Measurements from ENCODE around the gene GEMIN8.

GEMIN8 gene

DNA sequence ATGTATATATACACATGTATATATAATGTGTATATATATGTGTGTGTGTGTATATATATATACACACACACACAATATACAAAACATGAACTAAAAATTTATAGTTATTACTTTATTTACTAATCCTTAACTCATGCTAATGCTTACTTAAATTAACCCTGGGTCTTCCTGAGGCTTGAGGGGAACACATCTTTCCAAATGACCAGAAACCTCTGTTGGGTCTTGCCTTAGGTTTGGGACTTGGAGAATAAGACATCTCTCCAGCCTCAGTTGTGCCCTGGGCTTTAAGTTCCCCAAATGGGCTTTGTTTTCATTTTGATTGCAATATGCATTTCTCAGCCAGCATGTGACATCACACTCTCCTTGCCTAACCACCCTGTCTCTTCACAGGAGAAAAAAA, 7.7 kb downstream of the GEMIN8 start:
- no peak overlapping the region for H3K4me3 ChIP-seq (ENCODE audit: low read length in 2 of 2)
- H2AFZ ChIP-seq (ENCODE audit: low read length): no peak overlapping the region
- no peak overlapping the region for H4K8ac ChIP-seq (ENCODE audit: low read depth, low read length)
- H3K14ac ChIP-seq (ENCODE audit: low read length): no peak overlapping the region
- no peak overlapping the region for H2BK120ac ChIP-seq (ENCODE audit: low read depth, low read length)
- no peak overlapping the region for H2AK5ac ChIP-seq (ENCODE audit: low read depth, low read length)
- H3K4me2 ChIP-seq (ENCODE audit: insufficient read depth, low read length, poor library complexity, severe bottlenecking): no peak overlapping the region
- H3K18ac ChIP-seq (ENCODE audit: low read length): no peak overlapping the region
- no peak overlapping the region for H3K23ac ChIP-seq (ENCODE audit: low read depth, low read length, poor library complexity)
- H3K79me1 ChIP-seq (ENCODE audit: low read depth, low read length): no peaks in the 10 kb centered on the region
- H3K36me3 ChIP-seq (replicated peaks in 1 of 2; ENCODE audit: control insufficient read depth in 2 of 2, insufficient read depth in 2 of 2, low read length in 2 of 2): peaks cover 4 to 23% of the 10 kb centered on the region in 2 donors
- no peak overlapping the region for H4K91ac ChIP-seq (ENCODE audit: low read depth, low read length, poor library complexity)
- H2BK12ac ChIP-seq (ENCODE audit: low read length): no peak overlapping the region
- no peak overlapping the region for H3K4ac ChIP-seq (ENCODE audit: low read length)
- peaks cover 0 to 3% of the 10 kb centered on the region in 2 donors for H3K9me3 ChIP-seq (replicated peaks in 1 of 2; ENCODE audit: control insufficient read depth in 2 of 2, insufficient read depth in 1 of 2, low read depth in 1 of 2, low read length in 2 of 2)
- no peak overlapping the region for H2BK5ac ChIP-seq (ENCODE audit: low read length)
- H3K27me3 ChIP-seq (ENCODE audit: control insufficient read depth in 3 of 3, insufficient read depth in 3 of 3, low read depth in 1 of 3, low read length in 3 of 3): no peaks in the 10 kb centered on the region
- peaks cover under 1 to 4% of the 10 kb centered on the region in 2 donors for H3K4me1 ChIP-seq (ENCODE audit: control insufficient read depth in 2 of 2, insufficient read depth in 1 of 2, low read depth in 1 of 2, low read length in 2 of 2)
- no peak overlapping the region for H2BK15ac ChIP-seq (ENCODE audit: low read length)
- no peak overlapping the region for H3K27ac ChIP-seq (replicated peaks; ENCODE audit: low read length)
- H3K9ac ChIP-seq (ENCODE audit: low read depth, low read length, poor library complexity): no peak overlapping the region
- DNase-seq (ENCODE audit: low spot score): no peak

DNA sequence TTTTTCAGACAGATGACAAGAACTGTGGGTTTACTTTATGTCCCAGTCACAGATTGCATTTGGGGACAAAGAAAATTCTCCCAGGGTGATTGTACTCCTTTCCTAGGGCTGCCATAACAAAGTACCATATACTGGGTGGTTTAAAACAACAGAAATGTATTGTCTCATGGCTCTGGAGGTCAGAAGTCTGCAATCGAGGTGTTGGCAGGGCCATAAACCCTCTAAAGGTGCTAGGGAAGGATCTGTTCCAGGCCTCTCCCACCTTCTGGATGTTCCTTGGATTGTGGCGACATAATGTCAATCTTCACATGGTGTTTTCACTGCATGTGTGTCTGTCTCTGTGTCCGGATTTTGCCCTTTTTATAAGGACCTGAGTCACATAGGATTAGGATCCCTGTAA, 12.3 kb downstream of the GEMIN8 start:
- Histone ChIP-seq H3K79me1 (ENCODE audit: low read depth, low read length) (no peaks in the 10 kb centered on the region), H3K4me3 (ENCODE audit: low read length in 2 of 2) (no peak overlapping the region), H2BK120ac (ENCODE audit: low read depth, low read length) (no peak overlapping the region), H3K27ac (replicated peaks; ENCODE audit: low read length) (no peak overlapping the region), H3K27me3 (ENCODE audit: control insufficient read depth in 3 of 3, insufficient read depth in 3 of 3, low read depth in 1 of 3, low read length in 3 of 3) (no peaks in the 10 kb centered on the region), H3K4ac (ENCODE audit: low read length) (no peak overlapping the region), H3K4me2 (ENCODE audit: insufficient read depth, low read length, poor library complexity, severe bottlenecking) (no peak overlapping the region), H3K23ac (ENCODE audit: low read depth, low read length, poor library complexity) (no peak overlapping the region), H2BK15ac (ENCODE audit: low read length) (no peak overlapping the region), H3K9me3 (replicated peaks in 1 of 2; ENCODE audit: control insufficient read depth in 2 of 2, insufficient read depth in 1 of 2, low read depth in 1 of 2, low read length in 2 of 2) (peaks cover 0 to 3% of the 10 kb centered on the region in 2 donors), H2BK5ac (ENCODE audit: low read length) (no peak overlapping the region), H2AK5ac (ENCODE audit: low read depth, low read length) (no peak overlapping the region), H3K14ac (ENCODE audit: low read length) (no peak overlapping the region), H3K4me1 (ENCODE audit: control insufficient read depth in 2 of 2, insufficient read depth in 1 of 2, low read depth in 1 of 2, low read length in 2 of 2) (no peaks in the 10 kb centered on the region), H4K8ac (ENCODE audit: low read depth, low read length) (no peak overlapping the region), H4K91ac (ENCODE audit: low read depth, low read length, poor library complexity) (no peak overlapping the region), H2BK12ac (ENCODE audit: low read length) (no peak overlapping the region), H3K18ac (ENCODE audit: low read length) (no peak overlapping the region), H2AFZ (ENCODE audit: low read length) (no peak overlapping the region), H3K9ac (ENCODE audit: low read depth, low read length, poor library complexity) (no peak overlapping the region), H3K36me3 (replicated peaks in 1 of 2; ENCODE audit: control insufficient read depth in 2 of 2, insufficient read depth in 2 of 2, low read length in 2 of 2) (peaks cover 4 to 31% of the 10 kb centered on the region in 2 donors)
- no peak for DNase-seq (ENCODE audit: low spot score)
- no CpG with 5 or more reads among the region's 3 CpGs for WGBS, 2 donors (ENCODE audit: extremely low coverage in 2 of 2, insufficient read length in 2 of 2, insufficient replicate concordance in 1 of 2)

DNA sequence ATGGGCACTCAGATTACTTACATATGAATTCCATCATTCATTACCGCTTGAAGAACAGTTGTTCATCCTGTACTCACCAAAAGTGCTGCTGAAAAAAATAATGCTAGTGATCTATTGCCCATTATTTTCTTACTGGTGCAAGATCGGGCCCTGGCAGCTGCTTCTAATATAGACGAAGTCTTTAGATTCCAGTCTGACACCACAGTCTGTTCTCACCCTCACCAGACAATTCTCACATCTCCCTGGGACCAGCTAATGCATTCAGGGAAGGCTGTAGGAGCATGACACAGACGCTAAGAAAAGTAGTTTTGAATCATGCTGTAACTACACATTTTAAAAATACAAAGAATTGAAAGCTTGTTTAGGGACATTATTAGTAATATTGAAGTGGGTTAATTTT, 13.8 kb downstream of the GEMIN8 start:
- Histone ChIP-seq H2AK5ac (ENCODE audit: low read depth, low read length) (no peak overlapping the region), H2AFZ (ENCODE audit: low read length) (no peak overlapping the region), H3K4me2 (ENCODE audit: insufficient read depth, low read length, poor library complexity, severe bottlenecking) (no peak overlapping the region), H3K9ac (ENCODE audit: low read depth, low read length, poor library complexity) (no peak overlapping the region), H2BK120ac (ENCODE audit: low read depth, low read length) (no peak overlapping the region), H3K4me3 (ENCODE audit: low read length in 2 of 2) (no peak overlapping the region), H3K4me1 (ENCODE audit: control insufficient read depth in 2 of 2, insufficient read depth in 1 of 2, low read depth in 1 of 2, low read length in 2 of 2) (no peaks in the 10 kb centered on the region), H2BK5ac (ENCODE audit: low read length) (no peak overlapping the region), H3K79me1 (ENCODE audit: low read depth, low read length) (no peaks in the 10 kb centered on the region), H3K27me3 (ENCODE audit: control insufficient read depth in 3 of 3, insufficient read depth in 3 of 3, low read depth in 1 of 3, low read length in 3 of 3) (no peaks in the 10 kb centered on the region), H3K18ac (ENCODE audit: low read length) (no peak overlapping the region), H4K91ac (ENCODE audit: low read depth, low read length, poor library complexity) (no peak overlapping the region), H3K23ac (ENCODE audit: low read depth, low read length, poor library complexity) (no peak overlapping the region), H4K8ac (ENCODE audit: low read depth, low read length) (no peak overlapping the region), H2BK15ac (ENCODE audit: low read length) (no peak overlapping the region), H3K4ac (ENCODE audit: low read length) (no peak overlapping the region), H3K9me3 (replicated peaks in 1 of 2; ENCODE audit: control insufficient read depth in 2 of 2, insufficient read depth in 1 of 2, low read depth in 1 of 2, low read length in 2 of 2) (no peaks in the 10 kb centered on the region), H3K36me3 (replicated peaks in 1 of 2; ENCODE audit: control insufficient read depth in 2 of 2, insufficient read depth in 2 of 2, low read length in 2 of 2) (peaks cover 4 to 31% of the 10 kb centered on the region in 2 donors), H2BK12ac (ENCODE audit: low read length) (no peak overlapping the region), H3K14ac (ENCODE audit: low read length) (no peak overlapping the region), H3K27ac (replicated peaks; ENCODE audit: low read length) (no peak overlapping the region)
- DNase-seq (ENCODE audit: low spot score): no peak
- WGBS, 2 donors (ENCODE audit: extremely low coverage in 2 of 2, insufficient read length in 2 of 2, insufficient replicate concordance in 1 of 2): no CpG with 5 or more reads among the region's 4 CpGs

- Histone ChIP-seq H3K27ac (replicated peaks; ENCODE audit: low read length) (no peak overlapping the region), H3K36me3 (replicated peaks in 1 of 2; ENCODE audit: control insufficient read depth in 2 of 2, insufficient read depth in 2 of 2, low read length in 2 of 2) (peaks cover 2 to 28% of the 10 kb centered on the region in 2 donors), H3K4ac (ENCODE audit: low read length) (no peak overlapping the region), H3K27me3 (ENCODE audit: control insufficient read depth in 3 of 3, insufficient read depth in 3 of 3, low read depth in 1 of 3, low read length in 3 of 3) (no peaks in the 10 kb centered on the region), H2BK15ac (ENCODE audit: low read length) (no peak overlapping the region), H3K79me1 (ENCODE audit: low read depth, low read length) (no peaks in the 10 kb centered on the region), H3K9ac (ENCODE audit: low read depth, low read length, poor library complexity) (no peak overlapping the region), H2AFZ (ENCODE audit: low read length) (no peak overlapping the region), H4K8ac (ENCODE audit: low read depth, low read length) (no peak overlapping the region), H3K4me1 (ENCODE audit: control insufficient read depth in 2 of 2, insufficient read depth in 1 of 2, low read depth in 1 of 2, low read length in 2 of 2) (no peaks in the 10 kb centered on the region), H3K18ac (ENCODE audit: low read length) (no peak overlapping the region), H3K4me2 (ENCODE audit: insufficient read depth, low read length, poor library complexity, severe bottlenecking) (no peak overlapping the region), H3K4me3 (ENCODE audit: low read length in 2 of 2) (no peak overlapping the region), H3K14ac (ENCODE audit: low read length) (no peak overlapping the region), H2AK5ac (ENCODE audit: low read depth, low read length) (no peak overlapping the region), H2BK120ac (ENCODE audit: low read depth, low read length) (no peak overlapping the region), H4K91ac (ENCODE audit: low read depth, low read length, poor library complexity) (no peak overlapping the region), H3K23ac (ENCODE audit: low read depth, low read length, poor library complexity) (no peak overlapping the region), H2BK5ac (ENCODE audit: low read length) (no peak overlapping the region), H3K9me3 (replicated peaks in 1 of 2; ENCODE audit: control insufficient read depth in 2 of 2, insufficient read depth in 1 of 2, low read depth in 1 of 2, low read length in 2 of 2) (no peaks in the 10 kb centered on the region), H2BK12ac (ENCODE audit: low read length) (no peak overlapping the region)
- DNase-seq (ENCODE audit: low spot score): no peak
- no CpG with 5 or more reads among the region's 2 CpGs for WGBS, 2 donors (ENCODE audit: extremely low coverage in 2 of 2, insufficient read length in 2 of 2, insufficient replicate concordance in 1 of 2)
Observed at GRCh38 chrX:14015294-14015693, 14.4 kb downstream of the GEMIN8 start.
